Measurements from ENCODE around the gene CDC42BPB.

Gene CDC42BPB

GRCh38 chr14:102924632-102925588 lies 132.4 kb downstream of the CDC42BPB start:
- Histone ChIP-seq H3K4me3 (ENCODE audit: low read length) (no peak overlapping the region), H3K4me1 (ENCODE audit: insufficient read depth, low read length) (peaks cover 3% of the 10 kb centered on the region; the same call in 1 of the 2 replicates), H3K9me3 (ENCODE audit: insufficient read depth, low read depth, low read length) (no peaks in the 10 kb centered on the region), H3K9ac (ENCODE audit: low read depth, low read length) (no peak overlapping the region), H3K36me3 (ENCODE audit: insufficient read depth, low read depth, low read length) (no peaks in the 10 kb centered on the region), H3K27ac (ENCODE audit: low read length) (no peak overlapping the region), H3K27me3 (ENCODE audit: insufficient read depth, low read length) (peaks cover 97% of the 10 kb centered on the region)

- Histone ChIP-seq H3K4me3 (ENCODE audit: low read length) (0 out of 2 replicates have a peak overlapping the region, but pooled peaks have one; percentile 58), H3K27ac (ENCODE audit: low read length) (no peak overlapping the region)
Observed at GRCh38 chr14:102923925-102924486, 133.3 kb downstream of the CDC42BPB start.

GRCh38 chr14:102923201-102923924 lies 134.0 kb downstream of the CDC42BPB start:
- H3K9me3 ChIP-seq (ENCODE audit: insufficient read depth, low read depth, low read length): no peaks in the 10 kb centered on the region
- H3K4me1 ChIP-seq (ENCODE audit: insufficient read depth, low read length): peaks cover 3% of the 10 kb centered on the region; the same call in 1 of the 2 replicates
- H3K9ac ChIP-seq (ENCODE audit: low read depth, low read length): no peak overlapping the region
- H3K27me3 ChIP-seq (ENCODE audit: insufficient read depth, low read length): peaks cover 81% of the 10 kb centered on the region
- H3K4me3 ChIP-seq (ENCODE audit: low read length): peak overlapping the region; percentile 58
- no peaks in the 10 kb centered on the region for H3K36me3 ChIP-seq (ENCODE audit: insufficient read depth, low read depth, low read length)
- no peak overlapping the region for H3K27ac ChIP-seq (ENCODE audit: low read length)

More at GRCh38 chr14:102923925-102924486, 133.3 kb downstream of the CDC42BPB start:
- H3K36me3 ChIP-seq (ENCODE audit: insufficient read depth, low read depth, low read length): no peaks in the 10 kb centered on the region
- H3K9ac ChIP-seq (ENCODE audit: low read depth, low read length): no peak overlapping the region
- H3K27me3 ChIP-seq (ENCODE audit: insufficient read depth, low read length): peaks cover 88% of the 10 kb centered on the region
- H3K4me1 ChIP-seq (ENCODE audit: insufficient read depth, low read length): peaks cover 3% of the 10 kb centered on the region; the same call in 1 of the 2 replicates
- H3K9me3 ChIP-seq (ENCODE audit: insufficient read depth, low read depth, low read length): no peaks in the 10 kb centered on the region

GRCh38 chr14:102922490-102923200 lies 134.7 kb downstream of the CDC42BPB start, which contains the start of gene AMN:
TSS of gene AMN (plus strand) at chr14:102922663. CDS start at chr14:102922689, 26 bp downstream.
- H3K27ac ChIP-seq (ENCODE audit: low read length): no peak within 1 kb of the TSS

GRCh38 chr14:102920998-102921304 lies 136.4 kb downstream of the CDC42BPB start:
- Histone ChIP-seq H3K27ac (ENCODE audit: low read length) (no peak overlapping the region), H3K36me3 (ENCODE audit: insufficient read depth, low read depth, low read length) (no peaks in the 10 kb centered on the region), H3K9ac (ENCODE audit: low read depth, low read length) (no peak overlapping the region), H3K27me3 (ENCODE audit: insufficient read depth, low read length) (peaks cover 57% of the 10 kb centered on the region), H3K9me3 (ENCODE audit: insufficient read depth, low read depth, low read length) (no peaks in the 10 kb centered on the region), H3K4me3 (ENCODE audit: low read length) (no peak overlapping the region), H3K4me1 (ENCODE audit: insufficient read depth, low read length) (no peaks in the 10 kb centered on the region; the same call in 1 of the 2 replicates)

More at GRCh38 chr14:102922490-102923200, 134.7 kb downstream of the CDC42BPB start, which contains the start of gene AMN:
- no peak within 1 kb of the TSS for H3K9ac ChIP-seq (ENCODE audit: low read depth, low read length)
- H3K36me3 ChIP-seq (ENCODE audit: insufficient read depth, low read depth, low read length): no peaks in the 10 kb centered on the region
- H3K4me1 ChIP-seq (ENCODE audit: insufficient read depth, low read length): peaks cover 3% of the 10 kb centered on the region; the same call in 1 of the 2 replicates
- H3K27me3 ChIP-seq (ENCODE audit: insufficient read depth, low read length): peaks cover 74% of the 10 kb centered on the region
- no peaks in the 10 kb centered on the region for H3K9me3 ChIP-seq (ENCODE audit: insufficient read depth, low read depth, low read length)
- peak within 1 kb of the TSS; percentile 58 for H3K4me3 ChIP-seq (ENCODE audit: low read length)

GRCh38 chr14:102920273-102920997 lies 136.9 kb downstream of the CDC42BPB start:
- H3K27ac ChIP-seq (ENCODE audit: low read length): no peak overlapping the region
- peaks cover 52% of the 10 kb centered on the region for H3K27me3 ChIP-seq (ENCODE audit: insufficient read depth, low read length)
- H3K36me3 ChIP-seq (ENCODE audit: insufficient read depth, low read depth, low read length): no peaks in the 10 kb centered on the region
- no peaks in the 10 kb centered on the region for H3K9me3 ChIP-seq (ENCODE audit: insufficient read depth, low read depth, low read length)
- H3K9ac ChIP-seq (ENCODE audit: low read depth, low read length): no peak overlapping the region
- H3K4me1 ChIP-seq (ENCODE audit: insufficient read depth, low read length): no peaks in the 10 kb centered on the region; the same call in 1 of the 2 replicates
- no peak overlapping the region for H3K4me3 ChIP-seq (ENCODE audit: low read length)

- Histone ChIP-seq H3K27me3 (ENCODE audit: insufficient read depth, low read length) (peaks cover 32% of the 10 kb centered on the region), H3K4me1 (ENCODE audit: insufficient read depth, low read length) (no peaks in the 10 kb centered on the region; the same call in 1 of the 2 replicates), H3K9me3 (ENCODE audit: insufficient read depth, low read depth, low read length) (no peaks in the 10 kb centered on the region), H3K9ac (ENCODE audit: low read depth, low read length) (no peak overlapping the region), H3K4me3 (ENCODE audit: low read length) (no peak overlapping the region), H3K36me3 (ENCODE audit: insufficient read depth, low read depth, low read length) (no peaks in the 10 kb centered on the region), H3K27ac (ENCODE audit: low read length) (no peak overlapping the region)
Observed at GRCh38 chr14:102918438-102918837, 138.9 kb downstream of the CDC42BPB start.

GRCh38 chr14:102917469-102918211 lies 139.7 kb downstream of the CDC42BPB start:
- H3K4me3 ChIP-seq (ENCODE audit: low read length): no peak overlapping the region
- no peaks in the 10 kb centered on the region for H3K9me3 ChIP-seq (ENCODE audit: insufficient read depth, low read depth, low read length)
- H3K27ac ChIP-seq (ENCODE audit: low read length): no peak overlapping the region
- no peak overlapping the region for H3K9ac ChIP-seq (ENCODE audit: low read depth, low read length)
- H3K27me3 ChIP-seq (ENCODE audit: insufficient read depth, low read length): peaks cover 24% of the 10 kb centered on the region
- H3K36me3 ChIP-seq (ENCODE audit: insufficient read depth, low read depth, low read length): no peaks in the 10 kb centered on the region
- no peaks in the 10 kb centered on the region for H3K4me1 ChIP-seq (ENCODE audit: insufficient read depth, low read length)

GRCh38 chr14:102917056-102917385 lies 140.3 kb downstream of the CDC42BPB start:
- Histone ChIP-seq H3K36me3 (ENCODE audit: insufficient read depth, low read depth, low read length) (no peaks in the 10 kb centered on the region), H3K9me3 (ENCODE audit: insufficient read depth, low read depth, low read length) (no peaks in the 10 kb centered on the region), H3K4me1 (ENCODE audit: insufficient read depth, low read length) (no peaks in the 10 kb centered on the region), H3K27me3 (ENCODE audit: insufficient read depth, low read length) (peaks cover 18% of the 10 kb centered on the region), H3K27ac (ENCODE audit: low read length) (no peak overlapping the region), H3K4me3 (ENCODE audit: low read length) (no peak overlapping the region), H3K9ac (ENCODE audit: low read depth, low read length) (no peak overlapping the region)

- Histone ChIP-seq H3K9ac (ENCODE audit: low read depth, low read length) (no peak overlapping the region), H3K27me3 (ENCODE audit: insufficient read depth, low read length) (peaks cover 13% of the 10 kb centered on the region), H3K27ac (ENCODE audit: low read length) (no peak overlapping the region), H3K36me3 (ENCODE audit: insufficient read depth, low read depth, low read length) (no peaks in the 10 kb centered on the region), H3K9me3 (ENCODE audit: insufficient read depth, low read depth, low read length) (no peaks in the 10 kb centered on the region), H3K4me3 (ENCODE audit: low read length) (no peak overlapping the region), H3K4me1 (ENCODE audit: insufficient read depth, low read length) (no peaks in the 10 kb centered on the region)
Observed at GRCh38 chr14:102916347-102917055, 140.8 kb downstream of the CDC42BPB start.

Measured in iPS-20b (cell line).